ENCODE data around the gene NAT14. TPM values are rescaled to one million over a fixed set of nuclear protein-coding genes. Genes with fewer than 3 reads are reported as not detected.

Gene NAT14
- total RNA-seq, 1 experiment from 2014 or later: 87.7 TPM

- DNase-seq (ENCODE audit: low spot score) (peak; percentile 83), ATAC-seq (0 out of 2 replicates have a peak, but pooled peaks have one; percentile 14)
- peaks cover 12% of the 10 kb centered on the region for H3K36me3 Mint-ChIP-seq
- H3K4me1 Mint-ChIP-seq: peaks cover 16% of the 10 kb centered on the region
- H3K27me3 Mint-ChIP-seq (ENCODE audit: low read depth): peaks cover 32% of the 10 kb centered on the region
- H3K9me3 Mint-ChIP-seq: no peaks in the 10 kb centered on the region
- H3K4me3 Mint-ChIP-seq: no peak overlapping the region
- CTCF ChIA-PET: interaction anchor here (0.6 to 2.1 kb wide), 4 partner anchors 18 to 314 kb away, joined by 3 to 13 read pairs (median 3); partner anchors contain the start of gene ZNF628
- POLR2A ChIA-PET: no interaction called here
- 0 out of 2 replicates have a peak overlapping the region, but pooled peaks have one; percentile 63 for H3K27ac Mint-ChIP-seq
- TF ChIP-seq CREB1 (CRISPR knock-in tag; IDR thresholded peaks at IDR 0.05) (no peak), SMAD4 (CRISPR knock-in tag; IDR thresholded peaks at IDR 0.05) (no peak), CTCF (IDR thresholded peaks at IDR 0.05) (peak; percentile 58)
Observed at GRCh38 chr19:55454787-55455243, 30.2 kb upstream of the NAT14 start.

- Mint-ChIP-seq H3K27ac (no peak overlapping the region), H3K9me3 (no peaks in the 10 kb centered on the region), H3K36me3 (peaks cover 12% of the 10 kb centered on the region), H3K4me1 (peaks cover 25% of the 10 kb centered on the region), H3K4me3 (no peak overlapping the region), H3K27me3 (ENCODE audit: low read depth) (peaks cover 27% of the 10 kb centered on the region)
- no peak for ATAC-seq
- CTCF ChIA-PET: interaction anchor here (0.9 to 1.3 kb wide), 2 partner anchors 18 to 21 kb away, joined by 3 read pairs; partner anchors contain the start of gene ZNF628
- DNase-seq (ENCODE audit: low spot score): no peak
- POLR2A ChIA-PET: no interaction called here
- TF ChIP-seq IRF1 (CRISPR knock-in tag; IDR thresholded peaks at IDR 0.05): no peak
- TF ChIP-seq STAT6 (CRISPR knock-in tag; conservative IDR thresholded peaks at IDR 0.05; ENCODE audit: low read depth): no peak
Observed at GRCh38 chr19:55455576-55456235, 29.3 kb upstream of the NAT14 start.

GRCh38 chr19:55456347-55456746 lies 28.6 kb upstream of the NAT14 start:
- no peak for ATAC-seq
- Mint-ChIP-seq H3K4me3 (no peak overlapping the region), H3K36me3 (peaks cover 12% of the 10 kb centered on the region), H3K9me3 (no peaks in the 10 kb centered on the region), H3K4me1 (peaks cover 27% of the 10 kb centered on the region), H3K27me3 (ENCODE audit: low read depth) (peaks cover 22% of the 10 kb centered on the region), H3K27ac (no peak overlapping the region)
- DNase-seq (ENCODE audit: low spot score): no peak
- ChIA-PET CTCF (interaction anchor here (1.3 kb wide), 1 partner anchor 20 kb away, joined by 3 read pairs; the partner anchor contains the start of gene ZNF628), POLR2A (no interaction called here)
- TF ChIP-seq MXD4 (CRISPR knock-in tag; IDR thresholded peaks at IDR 0.05; ENCODE audit: borderline replicate concordance) (no peak), ATF6 (CRISPR knock-in tag; IDR thresholded peaks at IDR 0.05) (no peak), ZBTB21 (CRISPR knock-in tag; IDR thresholded peaks at IDR 0.05; ENCODE audit: borderline replicate concordance) (no peak), USF2 (CRISPR knock-in tag; IDR thresholded peaks at IDR 0.05) (no peak), CREM (CRISPR knock-in tag; IDR thresholded peaks at IDR 0.05) (no peak), NR1H2 (CRISPR knock-in tag; IDR thresholded peaks at IDR 0.05) (no peak), GRHL2 (CRISPR knock-in tag; IDR thresholded peaks at IDR 0.05; ENCODE audit: insufficient replicate concordance, severe bottlenecking) (no peak), ZMAT4 (CRISPR knock-in tag; IDR thresholded peaks at IDR 0.05) (no peak), ZNF121 (CRISPR knock-in tag; IDR thresholded peaks at IDR 0.05) (no peak)
